HEK293 (cell line): ENCODE results near the gene MYBPC3.

Experiments used
- CTCF ChIA-PET: fragments of 350-600 bp; formaldehyde crosslinking; extraction: SDS; loops from one replicate; lab custom pipeline; 2021; ENCODE audit warnings: antibody characterized with exemption; lab: Yijun Ruan, JAX
- POLR2A ChIA-PET: fragments of 300-600 bp; formaldehyde crosslinking; extraction: SDS; loops from one replicate; lab custom pipeline; 2020; ENCODE audit warnings: antibody characterized with exemption, inconsistent platforms; lab: Yijun Ruan, JAX
- H3K27ac ChIP-seq: fragments of 200-500 bp; sonication (Bioruptor generic); 2 replicates; pipeline ENCODE4 v1.5.1; 2014; ENCODE audit warnings: low read depth, low read length, control low read depth, inconsistent platforms; ENCODE audit errors: extremely low read depth
- H3K36me3 ChIP-seq, 2 experiments: fragments of 200-500 bp in 1 of 2; sonication (Bioruptor generic) in 1 of 2; 1 replicate in 1 of 2; 2 replicates in 1 of 2; pipeline ENCODE4 v1.5.1; 2014 to 2017; ENCODE audit warnings: inconsistent platforms in 2 of 2, low read length in 2 of 2; ENCODE audit not compliant: control insufficient read depth in 2 of 2, insufficient read depth in 1 of 2
- H3K4me1 ChIP-seq: fragments of 200-500 bp; sonication (Bioruptor generic); 2 replicates; pipeline ENCODE4 v1.5.1; 2014; ENCODE audit warnings: mild to moderate bottlenecking, low read length, inconsistent platforms; ENCODE audit not compliant: control insufficient read depth, insufficient read depth
- H3K4me3 ChIP-seq: 2 replicates; pipeline ENCODE4 v1.5.1; 2011; ENCODE audit warnings: low read depth, mild to moderate bottlenecking, control low read depth, low read length, moderate library complexity
- H3K9me3 ChIP-seq: fragments of 200-500 bp; sonication (Bioruptor generic); 2 replicates; pipeline ENCODE4 v1.5.1; 2014; ENCODE audit warnings: low read depth, low read length, inconsistent platforms; ENCODE audit not compliant: control insufficient read depth, insufficient read depth
- IKZF3 ChIP-seq: fragments of 450-650 bp; IDR thresholded peaks from 2 replicates; pipeline ENCODE4 v1.5.0; 2018; ENCODE audit warnings: missing biosample characterization, mild to moderate bottlenecking, missing genetic modification characterization, moderate library complexity
- MEIS1 ChIP-seq: sonication (generic); formaldehyde crosslinking; IDR thresholded peaks from 2 replicates; pipeline ENCODE4 v1.8.1; 2022; ENCODE audit warnings: missing genetic modification reagents, mild to moderate bottlenecking, borderline replicate concordance
- ZBTB17 ChIP-seq: fragments of 450-650 bp; formaldehyde crosslinking; IDR thresholded peaks from 2 replicates; pipeline ENCODE4 v1.5.1; 2016; ENCODE audit warnings: missing biosample characterization, missing genetic modification characterization
- ZIC2 ChIP-seq: fragments of 450-650 bp; formaldehyde crosslinking; IDR thresholded peaks from 2 replicates; pipeline ENCODE4 v1.5.1; 2016; ENCODE audit warnings: missing biosample characterization, missing genetic modification characterization
- ZNF133 ChIP-seq: fragments of 450-650 bp; formaldehyde crosslinking; IDR thresholded peaks from 2 replicates; pipeline ENCODE4 v1.5.1; 2016; ENCODE audit warnings: missing biosample characterization, missing genetic modification characterization
- ZNF146 ChIP-seq: fragments of 450-650 bp; formaldehyde crosslinking; IDR thresholded peaks from 2 replicates; pipeline ENCODE4 v1.5.1; 2016; ENCODE audit warnings: missing biosample characterization, missing genetic modification characterization
- ZNF175 ChIP-seq: fragments of 450-650 bp; formaldehyde crosslinking; IDR thresholded peaks from 2 replicates; pipeline ENCODE4 v1.5.1; 2016; ENCODE audit warnings: missing biosample characterization, missing genetic modification characterization
- ZNF202 ChIP-seq: fragments of 450-650 bp; formaldehyde crosslinking; IDR thresholded peaks from 2 replicates; pipeline ENCODE4 v1.5.1; 2016; ENCODE audit warnings: missing biosample characterization, missing genetic modification characterization, borderline replicate concordance
- ZNF23 ChIP-seq: fragments of 450-650 bp; formaldehyde crosslinking; IDR thresholded peaks from 2 replicates; pipeline ENCODE4 v1.5.1; 2016; ENCODE audit warnings: missing biosample characterization, missing genetic modification characterization, borderline replicate concordance
- ZNF366 ChIP-seq: fragments of 450-650 bp; formaldehyde crosslinking; conservative IDR thresholded peaks from 2 replicates; pipeline ENCODE4 v1.5.1; 2016; ENCODE audit warnings: missing biosample characterization, missing genetic modification characterization
- ZNF433 ChIP-seq: fragments of 450-650 bp; formaldehyde crosslinking; IDR thresholded peaks from 2 replicates; pipeline ENCODE4 v1.5.1; 2016; ENCODE audit warnings: missing biosample characterization, missing genetic modification characterization, low read depth
- ZNF501 ChIP-seq: fragments of 450-650 bp; formaldehyde crosslinking; IDR thresholded peaks from 2 replicates; pipeline ENCODE4 v1.5.1; 2016; ENCODE audit warnings: missing biosample characterization, missing genetic modification characterization
- ZNF529 ChIP-seq: fragments of 450-650 bp; formaldehyde crosslinking; IDR thresholded peaks from 2 replicates; pipeline ENCODE4 v1.5.1; 2017; ENCODE audit warnings: missing genetic modification characterization, missing biosample characterization; ENCODE audit not compliant: insufficient replicate concordance
- ZNF701 ChIP-seq: fragments of 450-650 bp; formaldehyde crosslinking; IDR thresholded peaks from 2 replicates; pipeline ENCODE4 v1.5.1; 2016; ENCODE audit warnings: missing biosample characterization, missing genetic modification characterization
- ZNF747 ChIP-seq: fragments of 450-650 bp; formaldehyde crosslinking; IDR thresholded peaks from 2 replicates; pipeline ENCODE4 v1.5.1; 2016; ENCODE audit warnings: missing biosample characterization, missing genetic modification characterization
- ZNF76 ChIP-seq: fragments of 450-650 bp; formaldehyde crosslinking; IDR thresholded peaks from 2 replicates; pipeline ENCODE4; 2016; ENCODE audit warnings: low read depth, missing biosample characterization, missing genetic modification characterization, borderline replicate concordance
- ZNF792 ChIP-seq: fragments of 450-650 bp; formaldehyde crosslinking; IDR thresholded peaks from 2 replicates; pipeline ENCODE4 v1.5.1; 2016; ENCODE audit warnings: missing biosample characterization, missing genetic modification characterization
- ZNF830 ChIP-seq: fragments of 450-650 bp; IDR thresholded peaks from 2 replicates; pipeline ENCODE4 v1.5.0; 2018; ENCODE audit warnings: missing biosample characterization, missing genetic modification characterization, low read depth, mild to moderate bottlenecking, moderate library complexity
- TF ChIP-seq, protein P1 (sequence below): fragments of 450-650 bp; formaldehyde crosslinking; IDR thresholded peaks from 2 replicates; pipeline ENCODE4; 2016; ENCODE audit warnings: missing biosample characterization, missing genetic modification characterization

MYBPC3 gene

GRCh38 chr11:47387944-47388696, 35.6 kb upstream of the MYBPC3 start:
- CTCF ChIA-PET = interaction anchor here (1.0 to 5.6 kb wide), 3 partner anchors 11 to 24 kb away, joined by 4 to 37 read pairs (median 7); no protein-coding TSS in a partner anchor
- no peak for TF ChIP-seq ZNF747 (tag by site-specific recombination)
- TF ChIP-seq ZNF792 = no peak
- H3K9me3 ChIP-seq = no peaks in the 10 kb centered on the region
- H3K27ac ChIP-seq = no peak overlapping the region
- POLR2A ChIA-PET = no interaction called here
- no peaks in the 10 kb centered on the region for H3K4me1 ChIP-seq
- no peaks in the 10 kb centered on the region for H3K36me3 ChIP-seq
- H3K4me3 ChIP-seq = no peak overlapping the region

- no peaks in the 10 kb centered on the region for H3K4me1 ChIP-seq
- H3K9me3 ChIP-seq = no peaks in the 10 kb centered on the region
- CTCF ChIA-PET = interaction anchor here (0.6 kb wide), 1 partner anchor 10 kb away, joined by 3 read pairs; no protein-coding TSS in a partner anchor
- H3K36me3 ChIP-seq = no peaks in the 10 kb centered on the region
- peak; percentile 32; the same call in 1 of the 2 replicates for TF ChIP-seq ZNF146 (tag by site-specific recombination)
- TF ChIP-seq ZNF202 (tag by site-specific recombination) = no peak
- TF ChIP-seq, all 188 proteins: peak for 1
- Histone ChIP-seq H3K27ac (no peak overlapping the region), H3K4me3 (no peak overlapping the region)
- POLR2A ChIA-PET = no interaction called here
Observed at GRCh38 chr11:47384498-47384897, 32.0 kb upstream of the MYBPC3 start.

- POLR2A ChIA-PET = no interaction called here
- Histone ChIP-seq H3K4me3 (no peak overlapping the region), H3K36me3 (no peaks in the 10 kb centered on the region), H3K4me1 (no peaks in the 10 kb centered on the region), H3K27ac (no peak overlapping the region), H3K9me3 (no peaks in the 10 kb centered on the region)
- no peak for TF ChIP-seq ZNF830 (tag by site-specific recombination)
- no peak for TF ChIP-seq ZNF701 (tag by site-specific recombination)
- TF ChIP-seq ZIC2 (tag by site-specific recombination) = no peak
- no peak for TF ChIP-seq ZNF175 (tag by site-specific recombination)
- TF ChIP-seq, protein P1, sequence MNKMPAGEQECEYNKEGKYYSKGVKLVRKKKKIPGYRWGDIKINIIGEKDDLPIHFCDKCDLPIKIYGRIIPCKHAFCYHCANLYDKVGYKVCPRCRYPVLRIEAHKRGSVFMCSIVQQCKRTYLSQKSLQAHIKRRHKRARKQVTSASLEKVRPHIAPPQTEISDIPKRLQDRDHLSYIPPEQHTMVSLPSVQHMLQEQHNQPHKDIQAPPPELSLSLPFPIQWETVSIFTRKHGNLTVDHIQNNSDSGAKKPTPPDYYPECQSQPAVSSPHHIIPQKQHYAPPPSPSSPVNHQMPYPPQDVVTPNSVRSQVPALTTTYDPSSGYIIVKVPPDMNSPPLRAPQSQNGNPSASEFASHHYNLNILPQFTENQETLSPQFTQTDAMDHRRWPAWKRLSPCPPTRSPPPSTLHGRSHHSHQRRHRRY (tag by site-specific recombination) = no peak
- no peak for TF ChIP-seq ZNF501
- no peak for TF ChIP-seq ZNF146 (tag by site-specific recombination)
- no peak for TF ChIP-seq IKZF3 (tag by site-specific recombination)
- no peak for TF ChIP-seq ZNF76 (tag by site-specific recombination)
- no peak for TF ChIP-seq ZNF529 (tag by site-specific recombination)
- no peak for TF ChIP-seq ZNF433 (tag by site-specific recombination)
- CTCF ChIA-PET = interaction anchor here (2.4 kb wide), 1 partner anchor 9 kb away, joined by 16 read pairs; no protein-coding TSS in a partner anchor
Observed at GRCh38 chr11:47383071-47383470, 30.6 kb upstream of the MYBPC3 start.

DNA sequence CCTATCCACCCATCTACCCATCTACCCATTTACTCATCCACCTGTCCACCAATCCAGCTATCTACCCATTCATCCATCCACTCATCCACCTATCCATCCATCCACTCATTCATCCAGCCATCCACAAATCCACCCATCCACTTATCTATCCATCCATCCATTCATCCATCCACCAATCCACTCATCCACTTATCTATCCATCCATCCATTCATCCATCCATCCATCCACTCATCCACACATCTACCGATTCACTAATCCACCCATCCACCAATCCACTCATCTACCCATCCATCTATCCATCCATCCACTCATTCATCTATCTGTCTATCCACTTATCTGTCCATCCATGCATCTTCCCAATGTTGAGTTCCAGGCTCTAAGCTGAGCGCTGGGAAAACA, 27.6 kb upstream of the MYBPC3 start:
- Histone ChIP-seq H3K36me3 (no peaks in the 10 kb centered on the region), H3K4me3 (no peak overlapping the region), H3K9me3 (no peaks in the 10 kb centered on the region), H3K27ac (no peak overlapping the region), H3K4me1 (no peaks in the 10 kb centered on the region)
- no peak for TF ChIP-seq MEIS1 (CRISPR knock-in tag)
- TF ChIP-seq ZNF23 (tag by site-specific recombination) = no peak
- TF ChIP-seq ZNF747 (tag by site-specific recombination) = no peak
- TF ChIP-seq ZBTB17 (tag by site-specific recombination) = peak; percentile 95
- TF ChIP-seq ZNF366 (tag by site-specific recombination) = peak; percentile 99
- no peak for TF ChIP-seq ZNF133 (tag by site-specific recombination)
- ChIA-PET CTCF (interaction anchor here (0.7 kb wide), 1 partner anchor 750 kb away, joined by 5 read pairs; no protein-coding TSS in a partner anchor), POLR2A (no interaction called here)
